ENCODE data around the gene OR2V1. TPM values are rescaled to one million over a fixed set of nuclear protein-coding genes. Genes with fewer than 3 reads are reported as not detected.

The OR2V1 gene
- total RNA-seq, 1 donor from 2014 or later, result not detected

- H3K9me3 Mint-ChIP-seq, result peaks cover 6% of the 10 kb centered on the region
- TF ChIP-seq CTCF (IDR thresholded peaks at IDR 0.05), result no peak
- peaks cover 34% of the 10 kb centered on the region for H3K27me3 Mint-ChIP-seq
- no peak overlapping the region for H3K27ac Mint-ChIP-seq
- ATAC-seq (ENCODE audit: low read depth) (no peak), DNase-seq (no peak)
- CTCF ChIA-PET, result interaction anchor here (0.9 to 1.2 kb wide), 2 partner anchors 8 to 17 kb away, joined by 3 to 5 read pairs; no protein-coding TSS in a partner anchor
- intact Hi-C loops (cut with micrococcal nuclease), result loop anchor here (2.0 kb wide), 1 partner anchor 55 kb away; the partner anchor contains the start of gene TRIM41
- H3K4me1 Mint-ChIP-seq, result peaks cover 48% of the 10 kb centered on the region
- POLR2A ChIA-PET, result no interaction called here
- H3K36me3 Mint-ChIP-seq (ENCODE audit: low read depth), result no peaks in the 10 kb centered on the region
- no peak overlapping the region for H3K4me3 Mint-ChIP-seq
Observed at GRCh38 chr5:181167814-181168488, 37.0 kb upstream of the OR2V1 start.

GRCh38 chr5:181166812-181167733 is 36.1 kb upstream of the OR2V1 start:
- DNase-seq (no peak), ATAC-seq (ENCODE audit: low read depth) (no peak)
- CTCF ChIA-PET, result no interaction called here
- intact Hi-C loops (cut with micrococcal nuclease), result loop anchor here (2.0 kb wide), 1 partner anchor 56 kb away; the partner anchor contains the start of gene TRIM41
- TF ChIP-seq CTCF (IDR thresholded peaks at IDR 0.05), result no peak
- no peak overlapping the region for H3K27ac Mint-ChIP-seq
- POLR2A ChIA-PET, result no interaction called here
- H3K27me3 Mint-ChIP-seq, result peaks cover 34% of the 10 kb centered on the region
- H3K9me3 Mint-ChIP-seq, result peaks cover 6% of the 10 kb centered on the region
- H3K4me1 Mint-ChIP-seq, result peaks cover 41% of the 10 kb centered on the region
- H3K36me3 Mint-ChIP-seq (ENCODE audit: low read depth), result no peaks in the 10 kb centered on the region
- H3K4me3 Mint-ChIP-seq, result no peak overlapping the region

- Mint-ChIP-seq H3K4me3 (peak overlapping the region; percentile 79), H3K36me3 (ENCODE audit: low read depth) (no peaks in the 10 kb centered on the region), H3K4me1 (peaks cover 47% of the 10 kb centered on the region), H3K27me3 (peaks cover 24% of the 10 kb centered on the region), H3K27ac (peak overlapping the region; percentile 83), H3K9me3 (peaks cover 6% of the 10 kb centered on the region)
- intact Hi-C loops (cut with micrococcal nuclease), result loop anchor here (5.0 kb wide), 2 partner anchors 98 to 362 kb away; partner anchors contain the start of genes MGAT1 and TRIM52
- POLR2A ChIA-PET, result interaction anchor here (0.6 to 1.0 kb wide), 4 partner anchors 9 to 59 kb away, joined by 3 to 9 read pairs (median 4); no protein-coding TSS in a partner anchor
- DNase-seq (no peak), ATAC-seq (ENCODE audit: low read depth) (no peak)
- CTCF ChIA-PET, result no interaction called here
- no peak for TF ChIP-seq CTCF (IDR thresholded peaks at IDR 0.05)
Observed at GRCh38 chr5:181164076-181164952, 33.3 kb upstream of the OR2V1 start.

GRCh38 chr5:181163487-181164075 is 32.6 kb upstream of the OR2V1 start:
- ATAC-seq (ENCODE audit: low read depth) (no peak), DNase-seq (no peak)
- Mint-ChIP-seq H3K4me1 (peaks cover 43% of the 10 kb centered on the region), H3K36me3 (ENCODE audit: low read depth) (no peaks in the 10 kb centered on the region), H3K4me3 (peak overlapping the region; percentile 79), H3K27ac (peak overlapping the region; percentile 83), H3K9me3 (peaks cover 6% of the 10 kb centered on the region), H3K27me3 (peaks cover 22% of the 10 kb centered on the region)
- intact Hi-C loops (cut with micrococcal nuclease), result loop anchor here (5.0 kb wide), 2 partner anchors 99 to 361 kb away; partner anchors contain the start of genes MGAT1 and TRIM52
- CTCF ChIA-PET, result interaction anchor here (1.2 kb wide), 1 partner anchor 21 kb away, joined by 3 read pairs; no protein-coding TSS in a partner anchor
- POLR2A ChIA-PET, result interaction anchor here (0.7 to 1.0 kb wide), 3 partner anchors 10 to 60 kb away, joined by 3 to 5 read pairs (median 3); no protein-coding TSS in a partner anchor
- TF ChIP-seq CTCF (IDR thresholded peaks at IDR 0.05), result no peak
